SK-N-SH treated with all-trans-retinoic acid at 6 μM for 48 hours (cell line): ENCODE data around the gene RGS6.

ENCODE experiments used
- ATAC-seq: fragments of 200-7000 bp; cut with Tn5 transposase; 3 replicates; pipeline ENCODE4 v1.9.1; 2020; ENCODE audit warnings: mild to moderate bottlenecking, moderate library complexity
- BACH2 ChIP-seq: fragments of 250-450 bp; sonication (Bioruptor Pico); IDR thresholded peaks from 2 replicates; pipeline ENCODE4 v1.9.0; 2021; ENCODE audit warnings: mild to moderate bottlenecking, borderline replicate concordance
- CSDC2 ChIP-seq: fragments of 250-450 bp; sonication (Bioruptor Pico); IDR thresholded peaks from 2 replicates; pipeline ENCODE4 v1.5.0; 2020; ENCODE audit warnings: mild to moderate bottlenecking, moderate library complexity
- ESRRG ChIP-seq: fragments of 250-450 bp; sonication (Bioruptor Pico); IDR thresholded peaks from 2 replicates; pipeline ENCODE4 v1.6.1; 2021; ENCODE audit warnings: mild to moderate bottlenecking
- GLIS3 ChIP-seq: fragments of 250-450 bp; sonication (Bioruptor Pico); IDR thresholded peaks from 2 replicates; pipeline ENCODE4 v1.5.0; 2020; ENCODE audit warnings: mild to moderate bottlenecking, moderate library complexity
- ISL1 ChIP-seq: fragments of 250-450 bp; sonication (Bioruptor Pico); IDR thresholded peaks from 2 replicates; pipeline ENCODE4 v2.1.2; 2022; ENCODE audit warnings: mild to moderate bottlenecking, moderate library complexity
- OSR1 ChIP-seq: fragments of 250-450 bp; sonication (Bioruptor Pico); IDR thresholded peaks from 2 replicates; pipeline ENCODE4 v1.8.0; 2022; ENCODE audit warnings: moderate library complexity, mild to moderate bottlenecking, inconsistent platforms
- PPARA ChIP-seq: fragments of 250-450 bp; sonication (Bioruptor Pico); IDR thresholded peaks from 2 replicates; pipeline ENCODE4 v1.5.0; 2020; ENCODE audit warnings: mild to moderate bottlenecking, borderline replicate concordance
- RARB ChIP-seq: fragments of 250-450 bp; sonication (Bioruptor Pico); IDR thresholded peaks from 2 replicates; pipeline ENCODE4 v1.8.0; 2021; ENCODE audit warnings: mild to moderate bottlenecking, moderate library complexity
- TCF4 ChIP-seq: fragments of 250-450 bp; sonication (Bioruptor Pico); IDR thresholded peaks from 2 replicates; pipeline ENCODE4 v1.8.0; 2021; ENCODE audit warnings: mild to moderate bottlenecking, moderate library complexity, borderline replicate concordance
- TOX ChIP-seq: fragments of 250-450 bp; sonication (Bioruptor Pico); IDR thresholded peaks from 2 replicates; pipeline ENCODE4 v1.8.0; 2021; ENCODE audit warnings: mild to moderate bottlenecking, moderate library complexity, borderline replicate concordance
- ZC3H10 ChIP-seq: fragments of 250-450 bp; sonication (Bioruptor Pico); IDR thresholded peaks from 2 replicates; pipeline ENCODE4 v1.5.1; 2021; ENCODE audit warnings: mild to moderate bottlenecking, moderate library complexity
- ZFP3 ChIP-seq: fragments of 250-450 bp; sonication (Bioruptor Pico); IDR thresholded peaks from 2 replicates; pipeline ENCODE4 v1.5.0; 2020; ENCODE audit warnings: mild to moderate bottlenecking, moderate library complexity
- ZFP30 ChIP-seq: fragments of 450-650 bp; formaldehyde crosslinking; IDR thresholded peaks from 2 replicates; pipeline ENCODE4 v1.5.0; 2022; ENCODE audit warnings: mild to moderate bottlenecking, moderate library complexity
- ZNF565 ChIP-seq: fragments of 450-650 bp; formaldehyde crosslinking; conservative IDR thresholded peaks from 2 replicates; pipeline ENCODE4 v1.5.0; 2020; ENCODE audit warnings: low read depth, mild to moderate bottlenecking, moderate library complexity
- ZNF70 ChIP-seq: fragments of 450-650 bp; formaldehyde crosslinking; IDR thresholded peaks from 2 replicates; pipeline ENCODE4 v1.5.0; 2020; ENCODE audit warnings: mild to moderate bottlenecking, moderate library complexity
- TF ChIP-seq, protein P1 (sequence below): fragments of 250-450 bp; sonication (Bioruptor Pico); IDR thresholded peaks from 2 replicates; pipeline ENCODE4 v1.8.0; 2021; ENCODE audit warnings: low read depth, mild to moderate bottlenecking, moderate library complexity, borderline replicate concordance
- TF ChIP-seq, protein P2 (sequence below): fragments of 250-450 bp; sonication (Bioruptor Pico); IDR thresholded peaks from 2 replicates; pipeline ENCODE4 v1.8.0; 2020; ENCODE audit warnings: mild to moderate bottlenecking, moderate library complexity, borderline replicate concordance
- TF ChIP-seq, protein P3 (sequence below): fragments of 250-450 bp; sonication (Bioruptor Pico); IDR thresholded peaks from 2 replicates; pipeline ENCODE4 v1.5.0; 2020; ENCODE audit warnings: mild to moderate bottlenecking, moderate library complexity
- TF ChIP-seq, protein P4 (sequence below): fragments of 250-450 bp; sonication (Bioruptor Pico); IDR thresholded peaks from 2 replicates; pipeline ENCODE4 v1.5.1; 2020; ENCODE audit warnings: low read depth, mild to moderate bottlenecking, moderate library complexity
- TF ChIP-seq, protein P5 (sequence below): fragments of 250-450 bp; sonication (Bioruptor Pico); IDR thresholded peaks from 2 replicates; pipeline ENCODE4 v1.5.1; 2021; ENCODE audit warnings: mild to moderate bottlenecking, moderate library complexity

Gene RGS6

DNA sequence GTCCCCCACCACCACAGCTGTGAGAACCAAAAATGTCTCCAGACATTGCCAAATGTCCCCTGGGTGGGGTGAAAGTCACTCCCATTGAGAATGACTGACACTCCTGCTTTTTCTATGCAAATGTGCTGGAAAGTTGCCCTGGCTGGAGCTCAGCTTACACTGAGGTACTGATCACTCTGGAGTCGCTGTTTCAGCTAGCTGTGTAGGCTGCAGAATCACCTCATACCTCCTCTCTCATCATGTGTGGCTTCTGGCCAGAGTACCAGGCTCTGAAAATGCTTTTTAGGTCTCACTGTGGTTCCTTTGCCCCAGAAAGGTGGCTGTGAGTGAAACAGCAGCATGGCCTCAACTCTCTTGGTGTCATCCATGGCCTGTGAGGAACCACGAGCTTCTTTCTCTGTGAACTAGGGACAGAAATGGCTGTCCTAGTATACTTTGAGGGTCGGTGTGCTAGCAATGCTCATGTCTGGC is 547.3 kb downstream of the RGS6 start:
- no peak for TF ChIP-seq TOX (CRISPR knock-in tag)
- no peak for TF ChIP-seq ZNF70 (CRISPR knock-in tag)
- no peak for TF ChIP-seq ZNF565 (CRISPR knock-in tag)
- no peak for TF ChIP-seq ZFP30
- TF ChIP-seq, protein P1, sequence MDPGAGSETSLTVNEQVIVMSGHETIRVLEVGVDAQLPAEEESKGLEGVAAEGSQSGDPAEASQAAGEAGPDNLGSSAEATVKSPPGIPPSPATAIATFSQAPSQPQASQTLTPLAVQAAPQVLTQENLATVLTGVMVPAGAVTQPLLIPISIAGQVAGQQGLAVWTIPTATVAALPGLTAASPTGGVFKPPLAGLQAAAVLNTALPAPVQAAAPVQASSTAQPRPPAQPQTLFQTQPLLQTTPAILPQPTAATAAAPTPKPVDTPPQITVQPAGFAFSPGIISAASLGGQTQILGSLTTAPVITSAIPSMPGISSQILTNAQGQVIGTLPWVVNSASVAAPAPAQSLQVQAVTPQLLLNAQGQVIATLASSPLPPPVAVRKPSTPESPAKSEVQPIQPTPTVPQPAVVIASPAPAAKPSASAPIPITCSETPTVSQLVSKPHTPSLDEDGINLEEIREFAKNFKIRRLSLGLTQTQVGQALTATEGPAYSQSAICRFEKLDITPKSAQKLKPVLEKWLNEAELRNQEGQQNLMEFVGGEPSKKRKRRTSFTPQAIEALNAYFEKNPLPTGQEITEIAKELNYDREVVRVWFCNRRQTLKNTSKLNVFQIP (CRISPR knock-in tag), result no peak
- no peak for TF ChIP-seq ZFP3 (CRISPR knock-in tag)
- no peak for TF ChIP-seq BACH2 (CRISPR knock-in tag)
- no peak for TF ChIP-seq ESRRG (CRISPR knock-in tag)
- TF ChIP-seq CSDC2 (CRISPR knock-in tag), result no peak
- no peak for TF ChIP-seq OSR1
- TF ChIP-seq ISL1 (CRISPR knock-in tag), result no peak
- TF ChIP-seq GLIS3, result no peak
- TF ChIP-seq ZC3H10, result no peak
- no peak for ATAC-seq

DNA sequence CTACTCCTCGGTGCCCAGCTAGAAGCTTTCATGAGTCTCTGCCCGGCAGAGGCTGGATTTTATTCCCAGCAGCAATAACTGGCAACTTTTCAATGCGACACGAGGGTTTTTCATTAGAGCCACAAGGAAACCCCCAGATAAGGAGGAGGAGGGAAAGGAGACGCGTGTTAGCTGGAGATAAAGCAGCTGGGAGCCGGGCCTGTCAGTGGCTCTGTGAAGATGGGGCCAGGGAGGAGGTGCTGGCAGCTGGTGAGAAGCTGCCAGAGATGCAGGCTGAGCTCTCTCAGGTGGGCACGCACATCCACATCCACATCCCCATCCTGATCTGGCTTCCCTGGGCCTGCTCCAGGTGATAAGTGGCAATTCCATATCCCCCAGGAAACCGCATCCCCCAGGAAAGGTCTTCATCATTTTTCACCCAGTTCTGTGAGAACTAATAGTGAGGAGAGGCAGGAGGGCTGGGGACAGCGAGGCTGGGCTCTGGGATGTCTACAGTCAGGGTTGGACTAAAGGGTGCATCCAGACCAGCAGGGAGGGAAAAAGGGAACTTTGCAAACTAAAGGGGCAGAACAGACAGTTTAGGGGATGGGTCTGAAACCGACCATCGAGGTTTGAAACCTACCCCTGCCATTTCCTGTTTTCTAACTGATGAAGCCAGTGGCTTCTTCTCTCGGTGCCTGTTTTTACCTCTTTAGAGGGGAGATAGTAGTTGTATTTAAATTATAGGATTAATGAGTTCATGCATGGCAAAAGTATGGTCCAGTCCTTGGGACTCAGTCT is 548.4 kb downstream of the RGS6 start:
- no peak for ATAC-seq
- TF ChIP-seq, protein P2, sequence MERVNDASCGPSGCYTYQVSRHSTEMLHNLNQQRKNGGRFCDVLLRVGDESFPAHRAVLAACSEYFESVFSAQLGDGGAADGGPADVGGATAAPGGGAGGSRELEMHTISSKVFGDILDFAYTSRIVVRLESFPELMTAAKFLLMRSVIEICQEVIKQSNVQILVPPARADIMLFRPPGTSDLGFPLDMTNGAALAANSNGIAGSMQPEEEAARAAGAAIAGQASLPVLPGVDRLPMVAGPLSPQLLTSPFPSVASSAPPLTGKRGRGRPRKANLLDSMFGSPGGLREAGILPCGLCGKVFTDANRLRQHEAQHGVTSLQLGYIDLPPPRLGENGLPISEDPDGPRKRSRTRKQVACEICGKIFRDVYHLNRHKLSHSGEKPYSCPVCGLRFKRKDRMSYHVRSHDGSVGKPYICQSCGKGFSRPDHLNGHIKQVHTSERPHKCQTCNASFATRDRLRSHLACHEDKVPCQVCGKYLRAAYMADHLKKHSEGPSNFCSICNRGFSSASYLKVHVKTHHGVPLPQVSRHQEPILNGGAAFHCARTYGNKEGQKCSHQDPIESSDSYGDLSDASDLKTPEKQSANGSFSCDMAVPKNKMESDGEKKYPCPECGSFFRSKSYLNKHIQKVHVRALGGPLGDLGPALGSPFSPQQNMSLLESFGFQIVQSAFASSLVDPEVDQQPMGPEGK (CRISPR knock-in tag), result no peak
- TF ChIP-seq RARB (CRISPR knock-in tag) (no peak), PPARA (CRISPR knock-in tag) (no peak), ESRRG (CRISPR knock-in tag) (no peak)
- TF ChIP-seq, protein P3, sequence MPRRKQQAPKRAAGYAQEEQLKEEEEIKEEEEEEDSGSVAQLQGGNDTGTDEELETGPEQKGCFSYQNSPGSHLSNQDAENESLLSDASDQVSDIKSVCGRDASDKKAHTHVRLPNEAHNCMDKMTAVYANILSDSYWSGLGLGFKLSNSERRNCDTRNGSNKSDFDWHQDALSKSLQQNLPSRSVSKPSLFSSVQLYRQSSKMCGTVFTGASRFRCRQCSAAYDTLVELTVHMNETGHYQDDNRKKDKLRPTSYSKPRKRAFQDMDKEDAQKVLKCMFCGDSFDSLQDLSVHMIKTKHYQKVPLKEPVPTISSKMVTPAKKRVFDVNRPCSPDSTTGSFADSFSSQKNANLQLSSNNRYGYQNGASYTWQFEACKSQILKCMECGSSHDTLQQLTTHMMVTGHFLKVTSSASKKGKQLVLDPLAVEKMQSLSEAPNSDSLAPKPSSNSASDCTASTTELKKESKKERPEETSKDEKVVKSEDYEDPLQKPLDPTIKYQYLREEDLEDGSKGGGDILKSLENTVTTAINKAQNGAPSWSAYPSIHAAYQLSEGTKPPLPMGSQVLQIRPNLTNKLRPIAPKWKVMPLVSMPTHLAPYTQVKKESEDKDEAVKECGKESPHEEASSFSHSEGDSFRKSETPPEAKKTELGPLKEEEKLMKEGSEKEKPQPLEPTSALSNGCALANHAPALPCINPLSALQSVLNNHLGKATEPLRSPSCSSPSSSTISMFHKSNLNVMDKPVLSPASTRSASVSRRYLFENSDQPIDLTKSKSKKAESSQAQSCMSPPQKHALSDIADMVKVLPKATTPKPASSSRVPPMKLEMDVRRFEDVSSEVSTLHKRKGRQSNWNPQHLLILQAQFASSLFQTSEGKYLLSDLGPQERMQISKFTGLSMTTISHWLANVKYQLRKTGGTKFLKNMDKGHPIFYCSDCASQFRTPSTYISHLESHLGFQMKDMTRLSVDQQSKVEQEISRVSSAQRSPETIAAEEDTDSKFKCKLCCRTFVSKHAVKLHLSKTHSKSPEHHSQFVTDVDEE (CRISPR knock-in tag), result no peak

DNA sequence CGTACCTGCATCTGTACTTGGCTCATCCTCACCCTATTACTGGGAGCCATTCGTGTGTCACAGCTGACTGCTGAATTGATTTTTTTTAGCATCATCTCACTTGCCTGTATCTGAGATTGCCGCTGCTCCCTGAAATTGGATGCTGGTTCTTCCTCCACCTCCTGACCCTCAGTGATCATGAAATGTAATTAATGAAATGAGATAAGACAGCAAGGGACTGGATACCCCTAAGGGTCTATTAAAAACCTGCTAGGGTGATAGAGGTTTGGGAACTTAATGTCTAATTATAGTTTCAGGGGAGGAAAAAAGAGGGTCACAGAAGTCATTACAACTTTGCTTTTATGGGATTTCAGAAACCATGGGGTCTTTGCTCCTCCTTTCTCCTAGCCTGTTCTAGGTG is 551.1 kb downstream of the RGS6 start:
- TF ChIP-seq, protein P4, sequence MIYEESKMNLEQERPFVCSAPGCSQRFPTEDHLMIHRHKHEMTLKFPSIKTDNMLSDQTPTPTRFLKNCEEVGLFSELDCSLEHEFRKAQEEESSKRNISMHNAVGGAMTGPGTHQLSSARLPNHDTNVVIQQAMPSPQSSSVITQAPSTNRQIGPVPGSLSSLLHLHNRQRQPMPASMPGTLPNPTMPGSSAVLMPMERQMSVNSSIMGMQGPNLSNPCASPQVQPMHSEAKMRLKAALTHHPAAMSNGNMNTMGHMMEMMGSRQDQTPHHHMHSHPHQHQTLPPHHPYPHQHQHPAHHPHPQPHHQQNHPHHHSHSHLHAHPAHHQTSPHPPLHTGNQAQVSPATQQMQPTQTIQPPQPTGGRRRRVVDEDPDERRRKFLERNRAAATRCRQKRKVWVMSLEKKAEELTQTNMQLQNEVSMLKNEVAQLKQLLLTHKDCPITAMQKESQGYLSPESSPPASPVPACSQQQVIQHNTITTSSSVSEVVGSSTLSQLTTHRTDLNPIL, result no peak
- TF ChIP-seq TCF4 (CRISPR knock-in tag), result no peak
- TF ChIP-seq CSDC2 (CRISPR knock-in tag), result no peak
- TF ChIP-seq, protein P3 (CRISPR knock-in tag), result no peak
- TF ChIP-seq, protein P5, sequence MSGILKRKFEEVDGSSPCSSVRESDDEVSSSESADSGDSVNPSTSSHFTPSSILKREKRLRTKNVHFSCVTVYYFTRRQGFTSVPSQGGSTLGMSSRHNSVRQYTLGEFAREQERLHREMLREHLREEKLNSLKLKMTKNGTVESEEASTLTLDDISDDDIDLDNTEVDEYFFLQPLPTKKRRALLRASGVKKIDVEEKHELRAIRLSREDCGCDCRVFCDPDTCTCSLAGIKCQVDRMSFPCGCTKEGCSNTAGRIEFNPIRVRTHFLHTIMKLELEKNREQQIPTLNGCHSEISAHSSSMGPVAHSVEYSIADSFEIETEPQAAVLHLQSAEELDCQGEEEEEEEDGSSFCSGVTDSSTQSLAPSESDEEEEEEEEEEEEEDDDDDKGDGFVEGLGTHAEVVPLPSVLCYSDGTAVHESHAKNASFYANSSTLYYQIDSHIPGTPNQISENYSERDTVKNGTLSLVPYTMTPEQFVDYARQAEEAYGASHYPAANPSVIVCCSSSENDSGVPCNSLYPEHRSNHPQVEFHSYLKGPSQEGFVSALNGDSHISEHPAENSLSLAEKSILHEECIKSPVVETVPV (CRISPR knock-in tag), result no peak
- ATAC-seq, result no peak
